MM.1S (cell line): ENCODE data around the gene CTCF.

ENCODE experiments used
- DNase-seq: peaks from one replicate; pipeline ENCODE4 v3.0.0-alpha.2; 2015
- H2AFZ ChIP-seq: fragments of 300-600 bp; sonication (generic); 2 replicates; pipeline ENCODE4 v1.6.0; 2016; ENCODE audit warnings: antibody characterized with exemption, low read length
- H3F3A ChIP-seq: fragments of 300-600 bp; sonication (generic); 2 replicates; pipeline ENCODE4 v1.6.1; 2016; ENCODE audit warnings: mild to moderate bottlenecking, antibody characterized with exemption, low read length, moderate library complexity, mixed read lengths; ENCODE audit not compliant: insufficient read depth
- H3K27ac ChIP-seq: fragments of 300-600 bp; sonication (generic); 2 replicates; pipeline ENCODE4 v1.5.1; 2016; ENCODE audit warnings: mild to moderate bottlenecking, low read length
- H3K27me3 ChIP-seq: fragments of 300-600 bp; sonication (generic); replicated peaks from 2 replicates; pipeline ENCODE4 v1.6.0; 2016; ENCODE audit warnings: low read length; ENCODE audit not compliant: insufficient read depth
- H3K36me3 ChIP-seq: fragments of 300-600 bp; sonication (generic); replicated peaks from 2 replicates; pipeline ENCODE4 v1.6.1; 2016; ENCODE audit warnings: mild to moderate bottlenecking, low read length, mixed read lengths; ENCODE audit not compliant: insufficient read depth
- H3K4me1 ChIP-seq: fragments of 300-600 bp; sonication (generic); 2 replicates; pipeline ENCODE4 v1.6.1; 2016; ENCODE audit warnings: low read length, mixed read lengths
- H3K4me2 ChIP-seq: fragments of 300-600 bp; sonication (generic); 2 replicates; pipeline ENCODE4 v1.6.0; 2016; ENCODE audit warnings: low read depth, low read length
- H3K4me3 ChIP-seq: fragments of 300-600 bp; sonication (generic); 2 replicates; pipeline ENCODE4 v1.5.1; 2016; ENCODE audit warnings: low read length, mixed read lengths
- H3K79me2 ChIP-seq: fragments of 300-600 bp; sonication (generic); 2 replicates; pipeline ENCODE4 v1.6.1; 2016; ENCODE audit warnings: mixed run types, low read length, mixed read lengths
- H3K9ac ChIP-seq: fragments of 300-600 bp; sonication (generic); 2 replicates; pipeline ENCODE4 v1.6.1; 2016; ENCODE audit warnings: low read length, mixed read lengths
- H3K9me2 ChIP-seq: fragments of 300-600 bp; sonication (generic); replicated peaks from 2 replicates; pipeline ENCODE4 v1.6.1; 2016; ENCODE audit warnings: mild to moderate bottlenecking, low read length, mixed read lengths; ENCODE audit not compliant: insufficient read depth
- H3K9me3 ChIP-seq: fragments of 300-600 bp; sonication (generic); replicated peaks from 2 replicates; pipeline ENCODE4 v1.6.1; 2016; ENCODE audit warnings: mild to moderate bottlenecking, low read length, mixed read lengths; ENCODE audit not compliant: insufficient read depth
- H4K20me1 ChIP-seq: fragments of 300-600 bp; sonication (generic); 2 replicates; pipeline ENCODE4 v1.6.1; 2016; ENCODE audit warnings: mild to moderate bottlenecking, low read length, moderate library complexity, mixed read lengths; ENCODE audit not compliant: insufficient read depth
- CTCF ChIP-seq: fragments of 300-600 bp; sonication (generic); IDR thresholded peaks from 2 replicates; pipeline ENCODE4 v1.5.1; 2016; ENCODE audit warnings: antibody characterized with exemption, low read length, mixed read lengths
- EZH2 ChIP-seq: fragments of 300-600 bp; sonication (generic); optimal IDR thresholded peaks from 2 replicates; pipeline ENCODE3; 2017; ENCODE audit warnings: low read depth, mild to moderate bottlenecking, antibody characterized with exemption, low read length, mixed read lengths
- EZH2phosphoT487 ChIP-seq: fragments of 300-600 bp; sonication (generic); IDR thresholded peaks from 2 replicates; pipeline ENCODE4 v1.6.1; 2018; ENCODE audit warnings: antibody characterized with exemption, low read length

Gene CTCF

DNA sequence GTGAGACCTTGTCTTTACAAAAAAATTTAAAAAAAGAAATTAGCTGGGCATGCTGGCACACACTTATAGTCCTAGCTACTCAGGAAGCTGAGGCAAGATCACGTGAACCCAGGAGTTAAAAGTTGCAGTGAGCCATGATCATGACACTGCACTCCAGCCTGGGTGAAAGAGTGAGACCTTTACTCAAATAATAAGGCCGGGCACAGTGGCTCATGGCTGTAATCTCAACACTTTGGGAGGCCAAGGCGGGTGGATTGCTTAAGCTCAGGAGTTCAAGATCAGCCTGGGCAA lies 45.2 kb upstream of the CTCF start:
- Histone ChIP-seq H4K20me1 (no peaks in the 10 kb centered on the region), H3K79me2 (no peaks in the 10 kb centered on the region), H3K4me2 (no peak overlapping the region), H3K36me3 (no peaks in the 10 kb centered on the region), H2AFZ (no peak overlapping the region), H3K4me1 (peaks cover 7% of the 10 kb centered on the region), H3F3A (no peaks in the 10 kb centered on the region), H3K4me3 (no peak overlapping the region), H3K9me2 (no peaks in the 10 kb centered on the region), H3K27me3 (no peaks in the 10 kb centered on the region), H3K27ac (no peak overlapping the region), H3K9me3 (no peaks in the 10 kb centered on the region), H3K9ac (no peak overlapping the region)
- TF ChIP-seq EZH2phosphoT487 (no peak), EZH2 (no peak), CTCF (no peak)
- no peak for DNase-seq

- no peak for DNase-seq
- Histone ChIP-seq H3F3A (no peaks in the 10 kb centered on the region), H3K9me3 (no peaks in the 10 kb centered on the region), H4K20me1 (no peaks in the 10 kb centered on the region), H3K4me1 (peaks cover 7% of the 10 kb centered on the region), H3K4me3 (no peak overlapping the region), H2AFZ (no peak overlapping the region), H3K9ac (no peak overlapping the region), H3K79me2 (no peaks in the 10 kb centered on the region), H3K27me3 (no peaks in the 10 kb centered on the region), H3K36me3 (no peaks in the 10 kb centered on the region), H3K27ac (no peak overlapping the region), H3K4me2 (no peak overlapping the region), H3K9me2 (no peaks in the 10 kb centered on the region)
- no peak for TF ChIP-seq EZH2phosphoT487
- TF ChIP-seq CTCF = no peak
- TF ChIP-seq EZH2 = no peak
These were observed 44.5 kb upstream of the CTCF start for GRCh38 chr16:67517661-67518423.

- no peak overlapping the region for H3K27ac ChIP-seq
- no peak overlapping the region for H3K9ac ChIP-seq
- H3K9me2 ChIP-seq = no peaks in the 10 kb centered on the region
- no peak for TF ChIP-seq EZH2phosphoT487
- no peak for TF ChIP-seq CTCF
- no peak for TF ChIP-seq EZH2
- DNase-seq = no peak
- H3K4me2 ChIP-seq = no peak overlapping the region
- H3K79me2 ChIP-seq = no peaks in the 10 kb centered on the region
- no peaks in the 10 kb centered on the region for H3F3A ChIP-seq
- H2AFZ ChIP-seq = no peak overlapping the region
- H3K4me3 ChIP-seq = no peak overlapping the region
- H4K20me1 ChIP-seq = no peaks in the 10 kb centered on the region
- H3K27me3 ChIP-seq = no peaks in the 10 kb centered on the region
- peaks cover 7% of the 10 kb centered on the region for H3K4me1 ChIP-seq
- no peaks in the 10 kb centered on the region for H3K9me3 ChIP-seq
- H3K36me3 ChIP-seq = no peaks in the 10 kb centered on the region
These were observed 43.6 kb upstream of the CTCF start for GRCh38 chr16:67518676-67519075.
